Mucosa of rectum (tissue), 2 donors: Measurements from ENCODE around the gene SLC29A3.
"Not testable (repeated sequence)": the region's sequence is repeated elsewhere in the genome, so short reads cannot be mapped to it uniquely, and the experiment has no call there.

Experiments
- H3K27ac ChIP-seq, 2 donors: one replicate each; pipeline ENCODE4 v1.7.0; 2013; ENCODE audit warnings: inconsistent platforms in 2 of 2, low read depth in 2 of 2, low read length in 2 of 2
- H3K27me3 ChIP-seq, 2 donors: one replicate each; pipeline ENCODE4 v1.7.0; 2013; ENCODE audit warnings: low read length in 2 of 2; ENCODE audit not compliant: control insufficient read depth in 2 of 2, insufficient read depth in 2 of 2
- H3K36me3 ChIP-seq, 2 donors: one replicate each; pipeline ENCODE4 v1.7.0; 2013; ENCODE audit warnings: low read length in 2 of 2; ENCODE audit not compliant: control insufficient read depth in 2 of 2, insufficient read depth in 2 of 2
- H3K4me1 ChIP-seq, 2 donors: one replicate each; pipeline ENCODE4 v1.7.0; 2013; ENCODE audit warnings: low read length in 2 of 2, mild to moderate bottlenecking in 1 of 2; ENCODE audit not compliant: control insufficient read depth in 2 of 2, insufficient read depth in 2 of 2
- H3K4me3 ChIP-seq, 2 donors: one replicate each; pipeline ENCODE4 v1.7.0; 2013; ENCODE audit warnings: low read length in 2 of 2
- H3K9ac ChIP-seq, 2 donors: one replicate each; pipeline ENCODE4 v1.7.0; 2013; ENCODE audit warnings: low read length in 2 of 2, low read depth in 1 of 2, mild to moderate bottlenecking in 1 of 2
- H3K9me3 ChIP-seq, 2 donors: one replicate each; pipeline ENCODE4 v1.7.0; 2013; ENCODE audit warnings: low read length in 2 of 2; ENCODE audit not compliant: control insufficient read depth in 2 of 2
- donor health status: healthy.
- donor health status: Normal muscosa, but diverticular disease.

The SLC29A3 gene

DNA sequence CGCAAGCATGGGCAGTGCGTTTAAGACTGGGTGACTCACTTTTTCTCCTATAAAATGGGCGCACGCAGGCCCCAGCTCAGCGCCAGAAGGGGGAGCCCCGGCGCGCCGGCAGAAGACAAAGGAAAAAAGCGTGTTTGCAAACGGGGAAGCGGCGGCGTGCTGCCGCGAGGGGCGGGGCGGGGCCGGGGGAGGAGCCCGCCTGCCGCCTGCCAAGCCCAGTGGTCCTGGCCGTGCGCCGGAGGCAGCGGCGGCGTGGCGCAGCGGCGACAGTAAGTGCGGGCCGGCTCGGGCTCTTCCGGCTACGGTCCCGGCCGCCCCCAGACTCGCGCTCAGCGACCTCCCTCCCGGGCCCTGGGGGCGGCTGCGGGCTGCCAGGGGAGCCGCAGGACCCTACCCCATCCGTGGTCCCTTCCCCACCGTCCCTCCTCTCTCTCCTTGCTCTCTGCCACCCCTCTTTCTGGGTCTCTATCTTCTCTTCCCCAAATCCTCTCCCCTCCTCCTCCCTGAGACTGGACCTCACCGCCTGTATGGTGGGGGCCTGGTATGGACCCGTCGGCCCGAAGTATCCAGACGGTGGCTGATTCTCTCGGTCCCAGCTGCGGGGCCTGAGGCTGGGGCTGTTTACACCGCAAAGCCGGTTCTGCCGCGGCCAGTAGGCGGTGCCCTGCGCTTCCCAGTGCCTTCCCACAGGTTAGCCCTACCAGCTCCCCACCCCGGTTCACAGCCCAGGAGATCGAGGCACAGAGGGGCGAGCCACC lies at the start of gene SLC29A3:
Gene SLC29A3 (plus strand): TSS at position 218 of the 758 bp plus-strand sequence. CDS start 51 bp downstream, at position 269.
- Histone ChIP-seq H3K27ac (peak within 1 kb of the TSS; percentile 54 to 65), H3K9me3 (no peaks in the 10 kb centered on the region), H3K4me1 (peaks cover 8 to 12% of the 10 kb centered on the region in 2 donors), H3K4me3 (peak within 1 kb of the TSS; percentile 76 to 81), H3K9ac (peak within 1 kb of the TSS; percentile 83 to 92), H3K27me3 (no peaks in the 10 kb centered on the region), H3K36me3 (peaks cover 0 to 8% of the 10 kb centered on the region in 2 donors)

DNA sequence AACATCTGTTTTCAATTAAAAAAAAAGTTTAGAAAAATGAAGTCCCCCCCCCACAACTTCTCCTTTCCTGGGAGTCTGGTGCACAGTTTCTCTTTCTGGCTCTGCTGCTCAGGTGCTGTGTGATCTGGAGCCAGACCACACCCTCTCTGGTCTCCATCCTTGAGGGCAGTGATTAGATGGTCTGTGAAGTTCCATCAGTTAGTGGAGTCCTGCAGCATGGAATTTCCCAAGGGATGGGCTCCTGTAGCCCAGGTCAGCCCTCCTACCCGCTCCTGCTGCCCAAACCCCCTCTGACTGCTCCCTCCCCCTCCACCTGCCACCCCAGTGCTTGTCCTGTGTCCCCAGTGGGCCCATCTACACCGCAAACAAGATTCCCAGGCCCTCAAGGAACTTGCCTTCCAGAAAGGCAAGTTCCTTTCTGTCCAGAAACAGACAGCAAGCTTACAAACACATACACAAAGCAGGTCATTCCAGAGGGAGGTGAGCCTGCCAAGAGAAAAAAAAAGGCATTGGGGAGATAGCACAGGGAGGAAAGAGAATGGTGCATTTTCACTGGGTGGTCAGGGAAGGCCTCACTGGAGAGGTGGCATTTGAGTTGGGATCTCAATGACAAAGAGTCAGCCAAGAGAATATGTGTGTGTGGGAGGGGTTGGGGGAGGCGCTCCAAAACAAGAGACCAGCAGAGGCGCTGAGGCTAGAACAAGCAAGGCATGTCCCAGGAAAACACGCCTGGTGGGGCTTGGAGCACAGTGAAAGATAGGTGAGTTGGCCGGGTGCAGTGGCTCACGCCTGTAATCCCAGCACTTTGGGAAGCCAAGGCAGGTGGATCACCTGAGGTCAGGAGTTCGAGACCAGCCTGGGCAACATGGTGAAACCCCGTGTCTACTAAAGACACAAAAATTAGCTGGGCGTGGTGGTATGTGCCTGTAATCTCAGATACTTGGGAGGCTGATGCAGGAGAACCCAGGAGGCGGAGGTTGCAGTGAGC lies 49.5 kb upstream of the SLC29A3 start:
- peaks cover 12 to 15% of the 10 kb centered on the region in 2 donors for H3K4me1 ChIP-seq
- H3K4me3 ChIP-seq, result no peak overlapping the region
- no peak overlapping the region for H3K27ac ChIP-seq
- no peak overlapping the region for H3K9ac ChIP-seq
- no peaks in the 10 kb centered on the region for H3K36me3 ChIP-seq
- no peaks in the 10 kb centered on the region for H3K9me3 ChIP-seq
- no peaks in the 10 kb centered on the region for H3K27me3 ChIP-seq

DNA sequence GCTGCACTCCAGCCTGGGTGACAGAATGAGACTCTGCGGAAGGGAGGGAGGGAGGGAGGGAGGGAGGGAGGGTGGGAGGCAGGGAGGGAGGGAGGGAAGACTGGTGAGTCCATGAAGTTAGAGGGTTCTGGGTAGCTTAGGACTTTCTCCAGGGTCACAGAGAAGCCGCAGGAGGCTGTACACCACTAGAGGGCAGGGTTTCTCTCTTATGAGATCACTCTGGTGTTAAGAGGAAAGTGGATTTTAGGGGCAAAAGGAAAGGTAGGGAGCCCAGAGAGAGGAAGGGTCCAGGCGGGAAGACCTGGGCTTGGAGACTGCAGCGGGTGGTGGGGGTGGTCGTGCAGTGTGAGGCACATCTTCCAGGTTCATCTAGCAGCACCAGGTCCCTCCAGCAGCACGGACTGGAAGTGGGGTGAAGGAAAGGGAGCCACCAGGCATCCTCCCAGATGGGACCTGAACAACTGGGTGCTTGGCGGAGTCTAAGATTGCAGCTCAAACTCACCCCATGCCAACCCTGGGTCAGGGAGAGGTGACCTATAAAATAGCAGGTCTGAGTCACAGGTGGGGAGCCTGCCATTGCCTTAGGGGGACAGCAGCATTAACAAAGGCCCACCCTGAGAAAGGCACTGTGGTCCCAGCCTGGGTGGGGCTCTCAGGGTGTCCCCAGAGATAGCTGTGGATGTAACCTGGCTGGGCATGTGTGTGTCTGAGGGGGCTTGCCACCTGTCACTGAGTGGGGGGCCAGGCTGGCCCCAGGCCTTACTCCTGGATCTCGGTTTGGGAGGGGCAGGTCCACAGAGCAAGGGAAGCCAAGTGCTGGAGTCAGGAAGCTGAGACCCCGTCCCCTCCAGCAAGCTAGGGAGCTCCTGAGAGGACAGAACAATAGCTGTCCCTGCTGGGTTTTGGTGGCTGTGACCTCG lies 48.5 kb upstream of the SLC29A3 start:
- Histone ChIP-seq H3K27me3 (no peaks in the 10 kb centered on the region), H3K36me3 (no peaks in the 10 kb centered on the region), H3K4me1 (peaks cover 10% of the 10 kb centered on the region in 2 donors), H3K9ac (no peak overlapping the region), H3K4me3 (no peak overlapping the region), H3K9me3 (no peaks in the 10 kb centered on the region), H3K27ac (no peak overlapping the region)

DNA sequence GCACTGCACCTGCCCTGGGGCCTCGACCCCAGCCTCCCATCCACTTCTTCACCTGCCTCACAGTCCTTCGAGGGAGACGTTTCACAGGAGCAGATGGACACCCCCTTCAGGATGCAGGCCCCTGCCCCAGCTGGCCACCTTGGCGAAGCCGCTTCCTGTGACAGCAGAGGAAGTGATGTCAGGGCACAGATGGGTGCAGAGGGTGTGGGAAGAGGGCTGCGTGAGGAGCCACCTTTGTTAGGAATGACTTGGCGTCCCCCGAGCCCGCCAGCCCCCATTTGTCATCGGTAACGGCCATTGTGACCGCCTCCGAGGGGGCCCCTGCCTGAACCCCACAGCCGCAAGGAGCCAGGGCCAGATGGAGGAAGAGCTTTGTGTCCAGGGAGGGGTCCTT lies 47.4 kb upstream of the SLC29A3 start:
- Histone ChIP-seq H3K4me3 (no peak overlapping the region), H3K9me3 (no peaks in the 10 kb centered on the region), H3K27ac (no peak overlapping the region), H3K36me3 (no peaks in the 10 kb centered on the region), H3K27me3 (no peaks in the 10 kb centered on the region), H3K4me1 (peaks cover 0 to 3% of the 10 kb centered on the region in 2 donors), H3K9ac (no peak overlapping the region)

DNA sequence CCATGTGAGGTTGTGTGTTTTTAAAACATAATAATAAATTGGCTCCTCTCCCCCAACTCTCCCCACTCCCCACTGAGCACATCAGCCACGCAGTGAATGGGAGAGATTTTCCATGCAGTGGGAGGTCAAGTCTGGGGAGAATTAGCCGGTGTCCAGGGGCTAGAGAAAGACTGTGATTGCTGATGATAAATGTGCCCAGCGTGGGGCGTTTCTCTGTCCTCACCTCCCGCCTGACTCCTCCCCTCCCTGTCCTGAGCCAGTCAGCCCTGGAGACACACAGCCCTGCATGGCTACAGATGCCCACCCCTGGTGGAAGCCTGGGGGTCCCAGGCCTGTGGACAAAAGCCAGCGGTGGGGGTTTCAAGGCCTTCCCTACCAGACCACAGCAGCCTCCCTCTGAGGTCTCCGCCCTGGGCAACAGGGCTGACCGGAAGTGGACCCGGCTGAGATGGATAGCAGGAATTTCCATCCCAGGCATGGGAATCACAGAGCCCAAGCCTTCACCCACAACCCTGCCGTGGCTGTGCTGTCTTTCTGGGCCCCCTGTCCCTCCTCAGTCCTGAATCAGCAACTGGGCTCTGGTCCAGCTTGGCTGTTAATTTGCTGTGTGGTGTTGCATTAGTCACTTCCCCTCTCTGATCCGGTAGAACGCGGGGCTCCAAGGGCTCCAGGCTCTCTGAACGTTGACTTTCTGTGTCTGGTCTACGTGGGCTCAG lies 46.8 kb upstream of the SLC29A3 start:
- no peaks in the 10 kb centered on the region for H3K36me3 ChIP-seq
- H3K4me3 ChIP-seq, result no peak overlapping the region
- no peaks in the 10 kb centered on the region for H3K27me3 ChIP-seq
- no peaks in the 10 kb centered on the region for H3K9me3 ChIP-seq
- no peak overlapping the region for H3K27ac ChIP-seq
- H3K4me1 ChIP-seq, result peaks cover 0 to 3% of the 10 kb centered on the region in 2 donors
- H3K9ac ChIP-seq, result no peak overlapping the region

DNA sequence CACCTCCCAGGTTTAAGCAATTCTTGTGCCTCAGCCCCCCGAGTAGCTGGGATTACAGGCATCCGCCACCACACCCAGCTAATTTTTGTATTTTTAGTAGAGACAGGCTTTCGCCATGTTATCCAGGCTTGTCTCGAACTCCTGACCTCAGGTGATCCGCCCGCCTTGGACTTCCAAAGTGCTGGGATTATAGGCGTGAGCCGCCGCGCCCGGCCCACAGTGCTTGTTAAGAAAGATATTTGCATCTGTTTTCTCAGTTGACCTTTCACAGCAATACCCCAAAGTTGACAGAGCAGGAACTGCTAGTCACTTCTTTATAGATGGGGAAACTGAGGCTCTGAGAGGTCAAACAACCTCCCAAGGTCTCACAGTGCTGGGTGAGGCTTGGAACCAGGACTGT lies 46.1 kb upstream of the SLC29A3 start:
- not testable (repeated sequence) for H3K9me3 ChIP-seq, H3K27ac ChIP-seq, H3K4me3 ChIP-seq, H3K9ac ChIP-seq, H3K4me1 ChIP-seq, H3K27me3 ChIP-seq, H3K36me3 ChIP-seq

DNA sequence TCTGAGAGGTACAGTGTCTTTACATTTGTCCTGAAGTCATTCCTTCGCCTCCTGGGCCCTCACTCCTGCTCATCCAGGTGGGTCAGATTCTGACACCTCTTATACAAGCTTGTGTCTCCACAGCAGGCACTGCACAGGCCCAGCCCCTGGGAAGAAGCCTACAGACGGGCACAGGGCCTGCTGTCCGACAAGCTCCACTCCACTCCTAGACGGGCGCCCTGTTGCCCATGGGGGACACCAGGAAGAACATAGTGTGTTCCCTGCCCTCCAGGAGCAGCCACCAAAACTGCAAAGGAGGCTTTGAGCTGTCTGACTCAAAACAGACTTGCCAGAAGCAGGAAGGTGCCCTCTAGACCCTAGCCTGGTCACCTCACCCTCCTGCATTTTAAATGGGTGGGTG lies 45.6 kb upstream of the SLC29A3 start:
- no peak overlapping the region for H3K9ac ChIP-seq
- no peaks in the 10 kb centered on the region for H3K4me1 ChIP-seq
- no peaks in the 10 kb centered on the region for H3K36me3 ChIP-seq
- H3K4me3 ChIP-seq, result no peak overlapping the region
- H3K27ac ChIP-seq, result no peak overlapping the region
- no peaks in the 10 kb centered on the region for H3K9me3 ChIP-seq
- no peaks in the 10 kb centered on the region for H3K27me3 ChIP-seq

DNA sequence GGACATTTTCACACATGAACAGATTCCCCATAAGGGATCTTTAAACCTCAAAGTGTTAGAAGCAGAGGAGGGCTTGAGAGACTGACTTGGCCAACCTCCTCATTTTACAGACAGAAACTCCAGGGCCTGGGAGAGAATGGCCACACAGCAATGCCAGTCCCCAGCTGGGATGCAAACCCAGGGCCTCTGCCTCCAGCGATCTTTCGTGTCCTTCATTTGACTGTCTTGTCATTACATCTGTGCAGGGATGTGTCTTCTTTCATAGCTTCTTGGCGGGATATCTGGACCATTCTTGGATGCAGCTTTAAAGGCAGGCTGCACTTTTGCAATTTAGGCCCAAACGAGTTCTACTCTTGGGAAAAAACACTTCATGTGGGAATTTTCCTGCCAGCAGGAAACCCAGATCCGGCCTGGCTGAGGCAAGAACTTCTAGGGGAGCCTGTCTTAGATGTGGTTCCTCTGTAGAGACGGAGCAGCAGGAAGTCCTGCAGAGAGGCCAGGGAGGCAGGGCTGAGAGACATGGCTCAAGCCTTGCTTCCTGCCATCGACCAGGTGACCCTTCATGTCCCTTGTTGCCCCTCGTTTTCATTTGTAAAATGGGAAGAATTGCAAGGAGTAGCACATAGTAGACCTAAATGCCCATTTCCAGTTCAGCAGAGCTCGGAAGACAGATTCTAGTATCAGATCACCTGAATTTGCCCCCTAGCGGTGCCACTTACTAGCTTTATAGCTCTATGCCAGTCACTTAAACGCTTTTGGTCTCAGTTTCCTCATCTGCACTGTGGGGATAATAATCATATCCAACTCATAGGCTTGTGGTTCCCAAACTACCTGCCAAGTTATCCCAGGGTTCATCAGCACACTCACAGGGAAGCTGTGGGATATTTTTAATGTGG lies 43.9 kb upstream of the SLC29A3 start:
- no peak overlapping the region for H3K9ac ChIP-seq
- peaks cover 0 to 2% of the 10 kb centered on the region in 2 donors for H3K36me3 ChIP-seq
- H3K4me1 ChIP-seq, result peaks cover 0 to 2% of the 10 kb centered on the region in 2 donors
- H3K27ac ChIP-seq, result no peak overlapping the region
- no peak overlapping the region for H3K4me3 ChIP-seq
- no peaks in the 10 kb centered on the region for H3K9me3 ChIP-seq
- H3K27me3 ChIP-seq, result no peaks in the 10 kb centered on the region
